NT2/D1 (cell line): ENCODE data around the gene OR5L2.

Experiments used
- SUZ12 ChIP-seq: IDR thresholded peaks from 2 replicates; pipeline ENCODE4 v1.6.1; 2011; ENCODE audit not compliant: insufficient read length, insufficient read depth; ENCODE audit errors: extremely low read depth
- YY1 ChIP-seq: IDR thresholded peaks from 2 replicates; pipeline ENCODE4 v1.6.1; 2011; ENCODE audit not compliant: insufficient read length, insufficient read depth

DNA sequence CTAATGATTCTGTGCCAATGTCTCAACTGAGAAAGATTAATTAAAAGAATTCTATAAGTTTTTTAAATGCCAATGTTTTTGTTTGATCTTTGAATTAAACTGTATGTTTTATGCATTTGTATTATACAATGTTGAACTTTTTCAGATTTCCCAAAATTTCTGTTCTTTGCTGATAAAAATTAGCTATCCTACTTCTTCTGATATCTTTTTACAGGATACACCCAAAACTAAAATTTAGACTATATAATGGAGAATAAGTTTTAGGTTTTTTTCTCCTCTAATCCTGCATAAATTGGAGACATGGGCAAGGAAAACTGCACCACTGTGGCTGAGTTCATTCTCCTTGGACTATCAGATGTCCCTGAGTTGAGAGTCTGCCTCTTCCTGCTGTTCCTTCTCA lies at the start of gene OR5L2:
- no peak for TF ChIP-seq YY1
- TF ChIP-seq SUZ12 = no peak
